Chondrocyte (in vitro differentiated cells): ENCODE results near the gene ASPHD2. TPM values are rescaled to one million over a fixed set of nuclear protein-coding genes. Genes with fewer than 3 reads are reported as not detected.
A peak's percentile ranks its signal among the peaks of the same experiment; 100 is the strongest.

Experiments
- DNase-seq: peaks from one replicate; pipeline ENCODE4 v3.0.0; 2021; ENCODE audit warnings: mixed read lengths, low spot score
- H3K27ac Mint-ChIP-seq: one replicate; pipeline ENCODE4 v1.8.0; 2021; ENCODE audit warnings: mild to moderate bottlenecking, moderate library complexity, mixed read lengths; ENCODE audit not compliant: unreplicated experiment
- H3K27me3 Mint-ChIP-seq: 2 replicates; pipeline ENCODE4 v1.8.0; 2021; ENCODE audit warnings: low read depth, mixed read lengths
- H3K36me3 Mint-ChIP-seq: 2 replicates; pipeline ENCODE4 v1.8.0; 2021; ENCODE audit warnings: low read depth, mixed read lengths
- H3K4me1 Mint-ChIP-seq: 2 replicates; pipeline ENCODE4 v1.8.0; 2021; ENCODE audit warnings: low read depth, mild to moderate bottlenecking, mixed read lengths
- H3K4me3 Mint-ChIP-seq: one replicate; pipeline ENCODE4 v1.8.0; 2021; ENCODE audit warnings: mild to moderate bottlenecking, moderate library complexity, mixed read lengths; ENCODE audit not compliant: unreplicated experiment
- H3K9me3 Mint-ChIP-seq: 2 replicates; pipeline ENCODE4 v1.8.0; 2021; ENCODE audit warnings: low read depth, mixed read lengths
- CTCF ChIP-seq: fragments of 200-600 bp; sonication (generic); IDR thresholded peaks from 2 replicates; pipeline ENCODE4 v1.5.0; 2021; ENCODE audit warnings: antibody characterized with exemption, mild to moderate bottlenecking, moderate library complexity
- total RNA-seq: library from RNA; stranded (reverse); gene quantifications from 3 replicates; pipeline ENCODE4 v1.2.1, GENCODE V29; 2021

The ASPHD2 gene
- total RNA-seq, 1 donor from 2014 or later, result 6.8 TPM

GRCh38 chr22:26430600-26430999 is 1.5 kb downstream of the ASPHD2 start:
- peak overlapping the region; percentile 58 for H3K27ac Mint-ChIP-seq
- H3K4me1 Mint-ChIP-seq, result peaks cover 27% of the 10 kb centered on the region
- H3K4me3 Mint-ChIP-seq, result peak overlapping the region; percentile 73
- H3K36me3 Mint-ChIP-seq, result peaks cover 8% of the 10 kb centered on the region
- no peak for DNase-seq
- H3K27me3 Mint-ChIP-seq, result peaks cover 8% of the 10 kb centered on the region
- no peak for TF ChIP-seq CTCF
- no peaks in the 10 kb centered on the region for H3K9me3 Mint-ChIP-seq

- no peak for TF ChIP-seq CTCF
These were observed 2.4 kb downstream of the ASPHD2 start for GRCh38 chr22:26431261-26431995.

GRCh38 chr22:26432619-26433311 is 3.7 kb downstream of the ASPHD2 start:
- Mint-ChIP-seq H3K27ac (no peak overlapping the region), H3K27me3 (no peaks in the 10 kb centered on the region), H3K36me3 (peaks cover 8% of the 10 kb centered on the region), H3K4me1 (peaks cover 27% of the 10 kb centered on the region), H3K9me3 (no peaks in the 10 kb centered on the region), H3K4me3 (no peak overlapping the region)
- DNase-seq, result no peak
- TF ChIP-seq CTCF, result no peak

More at GRCh38 chr22:26431261-26431995, 2.4 kb downstream of the ASPHD2 start:
- Mint-ChIP-seq H3K36me3 (peaks cover 8% of the 10 kb centered on the region), H3K4me1 (peaks cover 27% of the 10 kb centered on the region), H3K9me3 (no peaks in the 10 kb centered on the region), H3K27me3 (peaks cover 5% of the 10 kb centered on the region), H3K27ac (peak overlapping the region; percentile 45), H3K4me3 (no peak overlapping the region)
- DNase-seq, result no peak

GRCh38 chr22:26433805-26434204 is 4.7 kb downstream of the ASPHD2 start:
- Mint-ChIP-seq H3K27ac (no peak overlapping the region), H3K9me3 (no peaks in the 10 kb centered on the region), H3K27me3 (no peaks in the 10 kb centered on the region), H3K4me3 (no peak overlapping the region), H3K4me1 (peaks cover 20% of the 10 kb centered on the region), H3K36me3 (peaks cover 8% of the 10 kb centered on the region)
- DNase-seq, result no peak
- no peak for TF ChIP-seq CTCF

GRCh38 chr22:26435327-26436093 is 6.5 kb downstream of the ASPHD2 start:
- peaks cover 10% of the 10 kb centered on the region for H3K4me1 Mint-ChIP-seq
- no peak for TF ChIP-seq CTCF
- no peak overlapping the region for H3K27ac Mint-ChIP-seq
- no peak for DNase-seq
- H3K27me3 Mint-ChIP-seq, result no peaks in the 10 kb centered on the region
- no peaks in the 10 kb centered on the region for H3K9me3 Mint-ChIP-seq
- peaks cover 8% of the 10 kb centered on the region for H3K36me3 Mint-ChIP-seq
- no peak overlapping the region for H3K4me3 Mint-ChIP-seq
